GM10248 (cell line): Measurements from ENCODE around the gene YAE1.

Source experiments
- CTCF ChIA-PET: fragments of 300-600 bp; sonication (Branson Sonifier 250); formaldehyde crosslinking; extraction: SDS; loops from one replicate; lab custom pipeline; 2021; ENCODE audit warnings: antibody characterized with exemption; lab: Yijun Ruan, JAX
- POLR2A ChIA-PET: fragments of 350-650 bp; sonication (Branson Sonifier 250); formaldehyde crosslinking; extraction: SDS; loops from one replicate; lab custom pipeline; 2020; ENCODE audit warnings: antibody characterized with exemption; lab: Yijun Ruan, JAX
- DNase-seq: peaks from one replicate; pipeline ENCODE4 v3.0.0; 2012; ENCODE audit errors: extremely low spot score
- CTCF ChIP-seq: IDR thresholded peaks from 2 replicates; pipeline ENCODE4 v1.5.1; 2012; ENCODE audit warnings: mild to moderate bottlenecking, low read depth; ENCODE audit errors: extremely low read depth, missing control alignments, control extremely low read depth

YAE1 gene

GRCh38 chr7:39613577-39613976 lies 47.4 kb downstream of the YAE1 start:
- ChIA-PET CTCF (interaction anchor here (1.3 to 2.5 kb wide), 3 partner anchors 9 to 439 kb away, joined by 3 to 9 read pairs (median 5); partner anchors contain the start of gene RALA), POLR2A (no interaction called here)
- DNase-seq, result no peak
- no peak for TF ChIP-seq CTCF

GRCh38 chr7:39614299-39614698 lies 48.1 kb downstream of the YAE1 start:
- DNase-seq, result no peak
- POLR2A ChIA-PET, result no interaction called here
- no peak for TF ChIP-seq CTCF
- CTCF ChIA-PET, result interaction anchor here (1.3 to 2.5 kb wide), 3 partner anchors 8 to 438 kb away, joined by 3 to 9 read pairs (median 5); partner anchors contain the start of gene RALA

GRCh38 chr7:39615350-39615975 lies 49.3 kb downstream of the YAE1 start:
- DNase-seq, result no peak
- ChIA-PET CTCF (interaction anchor here (1.2 to 3.4 kb wide), 2 partner anchors 26 to 35 kb away, joined by 3 to 17 read pairs; no protein-coding TSS in a partner anchor), POLR2A (no interaction called here)
- TF ChIP-seq CTCF, result no peak

- ChIA-PET CTCF (interaction anchor here (1.2 to 3.4 kb wide), 3 partner anchors 20 to 36 kb away, joined by 3 to 17 read pairs (median 4); no protein-coding TSS in a partner anchor), POLR2A (no interaction called here)
- no peak for TF ChIP-seq CTCF
- no peak for DNase-seq
Observed at GRCh38 chr7:39616138-39616537, 49.9 kb downstream of the YAE1 start.

- ChIA-PET CTCF (interaction anchor here (1.5 to 3.4 kb wide), 2 partner anchors 21 to 37 kb away, joined by 4 to 17 read pairs; no protein-coding TSS in a partner anchor), POLR2A (no interaction called here)
- no peak for DNase-seq
Observed at GRCh38 chr7:39617005-39617404, 50.8 kb downstream of the YAE1 start.

GRCh38 chr7:39618868-39619267 lies 52.7 kb downstream of the YAE1 start:
- TF ChIP-seq CTCF, result no peak
- no peak for DNase-seq
- ChIA-PET CTCF (interaction anchor here (1.1 to 1.4 kb wide), 2 partner anchors 21 to 31 kb away, joined by 3 to 4 read pairs; no protein-coding TSS in a partner anchor), POLR2A (no interaction called here)

More at GRCh38 chr7:39617005-39617404, 50.8 kb downstream of the YAE1 start:
- no peak for TF ChIP-seq CTCF
